ENCODE results near the gene CLDN11.

The CLDN11 gene

DNA sequence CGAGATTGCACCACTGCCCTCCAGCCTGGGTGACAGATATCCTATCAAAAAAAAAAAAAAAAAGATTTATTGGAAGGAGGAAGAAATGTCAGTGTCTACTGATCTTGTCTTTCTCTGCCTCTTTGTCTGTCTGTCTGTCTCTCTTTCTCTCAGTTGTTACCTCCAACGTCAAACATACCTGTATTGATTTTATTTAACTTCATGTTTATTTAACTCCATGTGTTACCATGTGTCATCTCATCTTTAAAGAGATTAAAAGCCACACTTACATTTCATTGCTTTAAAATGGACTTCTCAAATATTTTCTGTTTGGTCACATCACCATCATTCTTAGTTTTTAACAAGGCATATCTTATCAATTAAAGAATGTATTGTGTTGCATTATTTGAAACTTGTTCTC lies 9.4 kb downstream of the CLDN11 start:
- no peak for DNase-seq

DNA sequence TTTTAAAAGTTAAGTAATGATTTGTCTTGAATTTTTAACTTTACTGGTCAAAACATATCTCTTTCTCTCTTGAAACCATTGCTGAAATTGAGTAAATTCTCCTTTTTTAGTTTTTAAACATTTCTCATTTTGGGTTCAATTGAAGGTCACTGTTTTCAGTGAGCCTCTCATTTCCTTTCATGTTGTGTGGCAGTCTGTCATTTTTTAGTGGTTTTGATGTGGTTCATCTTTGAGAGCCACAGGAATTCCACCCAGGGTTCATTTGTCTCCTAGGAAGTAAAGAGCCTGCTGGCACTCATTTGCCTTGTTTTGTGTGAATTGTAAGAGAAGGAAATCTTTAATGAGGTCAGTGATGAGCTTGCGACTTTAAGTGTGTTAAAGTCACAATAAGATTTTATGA lies 10.4 kb downstream of the CLDN11 start:
- no peak for DNase-seq

DNA sequence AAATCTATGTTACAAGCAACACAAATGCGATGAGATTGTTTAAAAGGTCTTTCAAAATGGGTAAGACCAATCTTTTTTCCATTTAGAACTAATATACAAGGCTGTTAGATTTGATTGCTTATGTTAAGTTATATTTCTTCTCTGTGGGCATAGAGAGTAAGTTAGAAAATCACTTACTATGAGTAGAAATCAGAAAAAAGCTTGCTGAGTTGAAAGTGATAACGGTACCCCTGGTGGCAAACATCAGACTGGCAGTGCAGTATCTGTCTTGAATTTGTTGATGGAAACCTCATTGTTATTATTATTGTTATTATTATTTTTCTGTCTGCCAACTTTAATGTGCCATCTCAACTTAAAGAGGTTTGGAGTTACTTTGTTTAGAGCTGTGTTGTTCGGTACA lies 12.4 kb downstream of the CLDN11 start:
- DNase-seq = no peak

DNA sequence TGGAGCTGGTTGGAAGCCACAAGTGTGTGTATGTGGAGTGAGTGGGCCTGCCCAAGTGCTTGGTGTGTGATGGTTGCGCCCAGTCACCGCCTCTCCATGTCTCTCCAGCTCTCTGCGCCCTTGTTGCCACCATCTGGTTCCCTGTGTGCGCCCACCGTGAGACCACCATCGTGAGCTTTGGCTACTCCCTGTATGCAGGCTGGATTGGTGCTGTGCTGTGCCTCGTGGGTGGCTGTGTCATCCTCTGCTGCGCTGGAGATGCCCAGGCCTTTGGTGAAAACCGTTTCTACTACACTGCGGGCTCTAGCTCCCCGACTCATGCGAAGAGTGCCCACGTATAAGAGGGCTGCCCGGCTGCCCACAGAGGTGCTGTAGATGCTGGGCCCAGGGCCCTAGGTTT lies 13.7 kb downstream of the CLDN11 start:
- DNase-seq = no peak

DNA sequence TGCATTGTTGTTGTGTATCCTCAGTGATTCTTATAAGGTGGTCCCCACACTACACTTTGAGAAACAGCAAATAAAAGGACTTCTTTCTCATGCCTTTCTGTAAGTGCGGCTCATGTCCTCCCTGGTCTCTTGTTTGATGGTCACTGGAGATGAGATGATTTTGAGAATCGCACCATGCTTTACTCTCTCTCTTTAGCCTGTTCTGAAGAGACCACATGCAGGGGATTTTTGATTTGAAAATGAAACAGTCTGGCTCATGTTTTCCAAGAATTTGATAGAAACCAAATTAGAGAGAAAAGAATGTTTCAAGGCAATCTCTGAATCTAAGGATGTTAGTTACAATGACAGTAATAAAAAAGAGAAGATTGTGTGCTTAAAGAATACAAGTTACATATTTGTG lies 18.0 kb downstream of the CLDN11 start:
- no peak for DNase-seq

DNA sequence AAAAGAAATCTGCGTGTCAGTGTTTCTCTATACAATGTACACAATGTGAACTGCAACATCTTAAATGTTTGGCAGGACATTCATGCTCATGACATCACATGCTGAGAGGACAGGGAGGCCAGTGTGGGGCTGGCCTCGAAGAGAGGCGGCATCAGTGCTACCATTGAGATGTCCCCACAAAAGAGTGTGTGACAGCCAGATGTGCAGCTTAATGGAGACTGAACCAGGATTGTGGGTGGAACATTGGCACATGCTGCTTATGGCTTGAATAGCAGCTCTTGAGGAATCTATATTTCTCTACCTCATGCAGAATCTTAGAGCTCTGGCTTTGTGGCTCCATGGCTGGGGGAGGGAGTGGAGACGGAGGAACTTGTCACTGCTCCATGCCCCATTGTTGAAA lies 18.5 kb downstream of the CLDN11 start:
- DNase-seq = no peak

DNA sequence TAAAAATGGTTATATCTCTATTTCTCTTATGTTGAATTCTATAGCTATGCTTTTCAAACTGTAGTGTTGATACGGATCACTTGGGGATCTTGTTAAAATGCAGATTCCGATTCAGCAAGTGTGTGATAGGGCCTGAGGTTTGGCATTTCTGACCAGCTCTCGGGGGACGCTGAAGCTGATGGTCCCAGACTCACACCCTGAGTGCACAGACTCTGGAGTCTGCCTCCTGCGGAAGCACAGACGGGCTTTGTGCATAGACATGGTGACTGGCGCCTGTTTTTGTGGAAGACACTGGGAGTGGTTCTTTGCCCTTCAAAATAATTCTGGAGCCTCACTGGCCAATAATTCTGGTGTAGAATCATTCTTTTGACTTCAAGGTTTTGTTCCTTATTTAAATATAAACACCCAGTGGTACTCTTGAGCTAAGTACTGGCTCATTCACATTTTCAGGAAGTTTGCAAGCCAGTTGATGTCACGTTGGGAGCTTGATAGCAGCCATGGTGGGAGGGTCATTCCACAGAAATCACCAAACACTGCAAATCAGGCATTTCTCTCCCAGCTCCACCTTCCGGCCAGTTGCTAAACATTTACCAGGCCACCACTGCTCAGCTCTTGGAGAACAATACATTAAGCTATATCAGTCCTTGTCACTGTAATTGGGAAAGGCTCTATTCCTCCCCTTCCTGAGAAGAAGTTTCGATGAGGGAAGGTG lies 19.2 kb downstream of the CLDN11 start:
- DNase-seq = no peak

DNA sequence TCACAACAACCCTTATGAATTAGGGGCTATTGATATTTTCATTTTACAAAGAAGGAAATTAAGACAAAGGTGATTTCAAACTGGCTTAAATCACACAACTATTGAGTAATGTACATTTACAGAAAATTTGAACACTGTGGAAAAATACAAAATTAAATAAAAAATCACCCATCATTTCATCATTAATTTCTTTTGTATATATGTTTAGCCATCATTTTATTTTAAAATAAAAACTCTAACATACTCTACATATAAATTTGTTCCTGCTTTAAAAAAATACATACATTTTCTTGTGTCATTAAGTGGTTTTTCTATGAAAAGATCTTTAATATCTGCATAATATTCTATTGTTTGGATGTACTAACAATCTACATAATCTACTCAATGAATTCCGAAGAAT lies 20.2 kb downstream of the CLDN11 start:
- DNase-seq = no peak

DNA sequence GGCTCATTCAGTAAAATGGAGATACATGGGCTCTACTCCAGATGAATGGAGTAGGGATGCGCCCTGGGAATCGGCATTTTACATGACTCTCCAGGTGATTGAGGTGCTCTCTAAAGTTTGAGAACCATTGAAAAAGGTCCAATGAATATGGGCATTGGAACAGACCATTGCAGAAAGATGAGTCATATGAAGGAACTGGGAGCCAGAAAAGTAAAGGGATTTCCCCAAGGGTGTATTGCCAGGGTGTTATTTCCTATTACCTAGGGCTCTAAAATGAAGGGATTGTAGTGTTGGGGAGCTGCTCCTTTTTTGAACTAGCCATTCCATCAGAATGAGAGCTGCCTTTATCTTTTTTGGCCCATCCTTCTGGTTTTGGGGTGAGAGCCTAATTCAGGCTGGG lies 21.7 kb downstream of the CLDN11 start:
- no peak for DNase-seq

DNA sequence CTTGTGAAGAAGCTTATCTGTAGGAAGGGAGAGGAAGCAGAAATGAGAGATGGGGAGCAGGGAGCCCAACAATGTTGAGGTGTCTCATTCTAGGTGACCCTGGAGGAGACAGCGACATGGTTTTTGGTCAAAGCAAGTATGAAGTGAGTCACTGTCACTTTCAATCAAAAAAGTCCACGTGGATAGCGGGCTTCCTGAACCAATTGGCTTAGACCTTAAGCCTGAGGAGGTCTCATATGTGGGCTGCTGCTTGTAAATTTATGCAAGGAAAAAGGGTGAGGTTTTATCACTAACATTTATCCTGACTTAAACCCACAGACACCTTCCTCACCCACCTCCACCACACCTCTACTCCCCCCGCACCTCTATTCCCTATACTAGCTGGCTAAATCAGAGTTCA lies 22.7 kb downstream of the CLDN11 start:
- no peak for DNase-seq

DNA sequence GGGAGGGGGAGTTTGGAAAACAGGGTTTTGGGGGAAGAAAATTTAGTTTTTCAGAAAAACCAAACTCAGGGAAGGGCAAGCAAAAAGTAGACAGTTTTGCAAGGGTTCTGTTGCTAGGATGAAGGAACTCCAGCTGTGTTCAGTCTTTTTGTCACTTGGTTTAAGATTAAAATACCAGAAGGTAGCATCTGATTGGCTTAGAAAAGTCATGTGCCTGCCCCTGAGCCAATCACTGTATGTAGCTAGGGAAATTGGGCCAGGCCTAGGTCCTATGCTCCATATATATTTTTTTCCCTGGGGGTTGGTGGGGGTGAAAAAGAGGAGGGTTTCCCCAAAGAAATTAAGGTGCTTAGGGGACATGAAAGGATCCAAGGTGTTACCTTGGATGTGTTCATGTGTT lies 24.3 kb downstream of the CLDN11 start:
- DNase-seq = no peak

DNA sequence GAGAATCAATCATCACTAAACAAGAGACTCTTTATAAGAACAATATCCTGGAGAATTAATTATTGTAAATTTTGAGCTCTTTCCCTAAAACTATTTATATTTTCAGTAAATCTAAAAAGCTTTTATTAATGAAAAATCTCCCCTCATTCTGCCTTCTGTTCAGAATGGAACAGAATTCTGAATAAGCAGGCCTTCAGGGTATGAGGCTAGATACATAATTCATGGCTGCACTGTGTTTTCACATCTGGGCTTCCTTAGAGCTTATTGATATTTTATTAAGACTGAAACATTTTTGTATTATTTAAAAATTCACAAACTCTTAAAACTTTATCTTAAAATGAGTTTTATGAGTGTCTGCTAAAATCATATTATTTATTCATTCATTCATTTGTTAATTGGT lies 24.8 kb downstream of the CLDN11 start:
- no peak for DNase-seq

DNA sequence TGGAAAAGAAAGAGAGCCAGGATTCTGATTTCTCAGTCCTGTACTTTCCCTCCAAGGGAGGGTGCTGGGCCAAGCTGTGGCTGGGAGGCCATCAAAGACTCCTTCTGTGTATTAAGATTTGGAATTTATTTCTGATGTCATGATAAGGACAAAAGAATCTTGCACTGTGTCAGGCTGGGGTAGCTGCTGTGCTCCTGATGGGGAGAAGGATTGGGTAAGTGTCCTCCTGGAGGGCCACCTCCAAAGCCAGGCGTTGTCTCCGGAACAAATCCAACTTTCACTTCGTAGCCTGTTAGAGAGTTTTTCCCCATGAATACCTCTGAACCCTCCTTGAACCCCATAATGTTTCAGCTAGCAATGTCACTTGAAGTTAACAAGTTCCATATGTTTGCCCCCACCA lies 29.9 kb downstream of the CLDN11 start:
- no peak for DNase-seq

DNA sequence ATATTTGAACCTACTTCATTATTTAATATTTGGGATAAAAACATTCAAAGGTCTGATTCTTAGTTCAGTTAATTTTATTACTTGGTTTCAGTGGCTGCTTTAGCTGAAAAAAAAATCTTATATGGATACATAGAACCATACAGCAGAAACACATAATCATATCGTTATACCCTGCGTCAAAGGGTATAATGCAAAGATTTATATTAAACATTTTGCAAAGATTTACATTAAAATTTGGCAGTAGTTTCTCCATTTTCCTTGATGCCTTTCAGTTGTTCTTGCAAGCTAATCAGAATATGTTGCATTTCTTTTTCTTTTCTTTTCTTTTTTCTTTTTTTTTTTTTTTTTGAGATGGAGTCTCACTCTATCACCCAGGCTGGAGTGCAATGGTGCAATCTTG lies 31.4 kb downstream of the CLDN11 start:
- no peak for DNase-seq

DNA sequence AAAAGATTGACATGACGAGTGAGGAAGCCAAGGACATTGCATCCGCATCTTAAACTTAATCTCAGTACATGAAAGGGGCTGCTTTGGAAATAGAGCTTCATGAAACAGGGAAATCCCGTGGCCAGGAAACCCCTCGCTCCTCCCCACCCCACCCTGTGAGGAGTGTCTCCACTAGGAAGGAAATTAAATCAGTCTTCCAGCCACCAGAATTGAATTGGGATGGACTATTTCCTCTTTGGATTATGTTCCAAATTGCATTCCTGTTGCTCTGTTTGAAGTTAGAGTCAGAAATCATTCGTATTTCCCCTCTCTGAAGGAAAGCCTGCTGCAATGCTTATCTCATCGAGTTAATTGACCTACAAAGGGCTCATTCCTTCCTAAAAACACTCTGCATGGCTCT lies 35.8 kb downstream of the CLDN11 start:
- DNase-seq = no peak

DNA sequence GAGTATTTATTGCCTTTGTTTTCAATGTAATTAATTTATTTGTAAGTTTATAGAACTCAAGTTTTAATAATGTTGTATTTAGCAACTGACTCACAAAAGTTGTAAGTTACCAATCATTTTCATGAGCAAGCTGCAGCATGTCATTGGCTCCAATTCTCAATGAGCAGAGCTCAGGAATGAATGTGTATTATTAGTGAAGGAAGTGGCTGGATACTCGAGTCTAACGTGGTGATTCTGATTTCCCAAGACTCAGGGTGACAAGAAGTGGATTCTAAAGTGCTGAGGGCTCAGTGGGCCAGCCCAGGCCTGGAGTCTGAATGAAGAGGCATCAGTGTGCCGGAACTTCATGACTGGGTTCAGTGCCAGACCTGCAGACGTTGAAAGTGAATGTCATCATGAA lies 39.6 kb downstream of the CLDN11 start:
- no peak for DNase-seq

DNA sequence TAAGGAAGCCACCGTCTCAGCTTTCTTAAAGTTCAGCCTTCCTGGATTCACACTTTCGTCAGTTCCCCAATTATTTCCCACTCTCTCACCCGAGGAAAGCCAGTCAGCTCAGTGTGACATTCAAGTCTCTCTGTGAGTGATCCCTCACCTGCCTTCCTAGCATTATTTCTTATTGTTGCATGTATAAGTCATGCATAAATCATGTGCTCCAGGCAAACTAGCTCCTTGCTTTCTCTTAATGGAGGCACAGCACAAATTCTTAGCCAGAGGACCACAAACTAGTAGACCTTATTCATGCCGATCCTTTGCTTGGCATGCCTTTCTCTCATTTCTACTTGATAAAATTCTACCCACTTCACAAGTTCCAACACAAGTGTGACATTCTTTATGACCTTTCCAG lies 44.3 kb downstream of the CLDN11 start:
- no peak for DNase-seq

DNA sequence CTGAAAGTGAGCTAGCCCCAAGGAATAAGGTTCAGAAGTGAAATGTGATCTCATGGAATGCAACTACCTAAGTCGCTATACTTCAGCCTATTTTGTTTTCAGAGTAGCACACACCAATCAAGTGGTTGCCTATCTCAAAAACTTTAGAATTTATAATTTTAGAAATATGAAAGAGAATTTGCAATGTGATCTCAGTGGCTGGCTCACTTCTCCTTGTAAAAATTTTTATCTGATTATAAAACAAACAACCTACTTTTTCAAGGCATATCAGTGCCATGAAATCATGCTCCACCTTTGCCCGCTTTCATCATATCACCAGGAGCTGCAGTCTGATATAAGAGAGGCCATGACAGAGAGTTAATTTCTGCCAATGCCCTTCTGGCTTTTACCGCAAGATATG lies 47.3 kb downstream of the CLDN11 start:
- DNase-seq = no peak

DNA sequence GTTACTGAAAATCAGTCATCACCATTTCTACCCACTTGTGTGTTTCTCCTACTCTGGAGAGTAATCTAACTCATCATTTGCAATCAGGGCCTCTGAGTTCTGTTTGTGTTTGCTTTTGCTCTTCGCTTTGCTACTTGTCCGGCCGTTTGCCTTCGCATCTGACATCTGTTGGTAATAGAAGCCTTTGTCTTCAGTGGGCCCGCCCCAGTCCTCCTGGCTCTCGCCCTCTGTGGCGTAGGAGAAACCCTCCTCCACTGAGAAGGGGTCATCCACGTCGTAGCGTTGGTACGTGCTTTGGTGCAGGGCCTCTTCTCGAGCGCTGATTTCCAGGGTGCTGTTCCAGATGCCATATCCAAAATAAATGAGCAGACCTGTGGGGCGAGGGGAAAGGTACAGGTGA lies 48.3 kb downstream of the CLDN11 start:
- no peak for DNase-seq

DNA sequence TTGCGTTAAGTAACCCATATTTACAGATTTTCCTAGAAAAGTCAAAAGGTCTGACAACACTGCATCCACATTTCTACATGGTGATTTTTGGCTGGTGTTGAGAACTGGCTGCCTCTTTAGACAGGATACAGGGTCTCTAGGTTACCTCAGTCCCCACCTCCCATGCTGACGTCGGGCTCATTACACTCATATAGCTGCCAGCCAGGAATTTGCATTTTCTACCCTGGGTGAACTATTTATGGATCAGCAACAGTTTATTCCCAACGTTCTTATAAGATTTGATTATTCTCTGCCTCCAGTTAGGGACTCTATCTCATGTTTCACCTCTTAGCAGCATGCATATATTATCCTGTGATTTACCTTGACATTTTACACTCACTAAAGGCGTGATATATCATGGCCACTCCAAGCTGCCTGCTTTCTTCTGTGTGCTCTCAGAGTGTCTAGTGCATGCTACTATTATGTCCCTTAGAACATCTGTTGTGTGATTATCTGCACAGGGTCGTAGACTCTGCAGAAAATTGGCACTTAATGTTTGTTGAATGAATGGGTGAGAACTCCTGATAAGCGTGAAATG lies 49.0 kb downstream of the CLDN11 start:
- no peak for DNase-seq

DNA sequence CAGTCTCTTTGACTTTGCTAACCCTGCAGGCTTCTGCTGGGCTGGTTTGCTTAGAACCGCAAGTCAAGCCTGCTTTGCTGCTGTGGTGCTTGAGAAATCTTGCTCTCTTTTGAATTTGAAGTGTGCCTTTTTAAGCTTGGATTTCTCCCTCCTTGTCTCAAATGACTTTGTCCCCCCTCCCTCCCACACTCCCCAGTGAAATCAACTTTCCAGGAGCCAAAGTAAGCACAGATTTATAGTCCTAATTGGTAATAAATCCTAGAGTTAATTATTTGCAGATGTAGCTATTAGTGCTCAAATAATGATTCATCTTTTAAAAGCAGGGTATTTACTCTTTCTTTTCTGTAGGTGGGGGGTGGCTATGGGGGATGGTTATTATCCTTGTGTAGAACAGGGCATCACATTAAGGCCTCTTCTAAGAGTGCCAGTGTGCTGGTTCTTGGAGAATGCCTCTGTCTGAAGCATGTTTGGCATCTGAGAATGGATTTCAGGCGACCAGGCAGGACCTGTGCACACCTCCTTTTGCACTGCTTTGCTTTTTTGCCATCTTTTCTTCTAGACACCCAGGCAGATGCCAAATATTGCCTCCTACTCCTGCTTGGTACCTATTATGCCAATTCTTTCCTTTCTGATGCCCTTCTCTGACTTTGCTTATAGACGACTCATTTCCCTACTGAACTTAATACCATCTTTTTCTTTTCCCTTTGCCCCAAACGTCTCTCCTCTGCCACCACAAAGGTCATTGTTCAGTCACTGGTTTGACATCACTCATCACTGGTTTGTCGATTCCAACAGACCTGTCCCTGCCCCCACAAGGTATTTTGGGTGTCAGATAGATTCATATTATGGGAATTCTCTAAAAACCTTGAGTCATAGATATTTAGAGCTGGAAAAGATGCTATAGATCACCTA lies 50.7 kb downstream of the CLDN11 start:
- DNase-seq = no peak

DNA sequence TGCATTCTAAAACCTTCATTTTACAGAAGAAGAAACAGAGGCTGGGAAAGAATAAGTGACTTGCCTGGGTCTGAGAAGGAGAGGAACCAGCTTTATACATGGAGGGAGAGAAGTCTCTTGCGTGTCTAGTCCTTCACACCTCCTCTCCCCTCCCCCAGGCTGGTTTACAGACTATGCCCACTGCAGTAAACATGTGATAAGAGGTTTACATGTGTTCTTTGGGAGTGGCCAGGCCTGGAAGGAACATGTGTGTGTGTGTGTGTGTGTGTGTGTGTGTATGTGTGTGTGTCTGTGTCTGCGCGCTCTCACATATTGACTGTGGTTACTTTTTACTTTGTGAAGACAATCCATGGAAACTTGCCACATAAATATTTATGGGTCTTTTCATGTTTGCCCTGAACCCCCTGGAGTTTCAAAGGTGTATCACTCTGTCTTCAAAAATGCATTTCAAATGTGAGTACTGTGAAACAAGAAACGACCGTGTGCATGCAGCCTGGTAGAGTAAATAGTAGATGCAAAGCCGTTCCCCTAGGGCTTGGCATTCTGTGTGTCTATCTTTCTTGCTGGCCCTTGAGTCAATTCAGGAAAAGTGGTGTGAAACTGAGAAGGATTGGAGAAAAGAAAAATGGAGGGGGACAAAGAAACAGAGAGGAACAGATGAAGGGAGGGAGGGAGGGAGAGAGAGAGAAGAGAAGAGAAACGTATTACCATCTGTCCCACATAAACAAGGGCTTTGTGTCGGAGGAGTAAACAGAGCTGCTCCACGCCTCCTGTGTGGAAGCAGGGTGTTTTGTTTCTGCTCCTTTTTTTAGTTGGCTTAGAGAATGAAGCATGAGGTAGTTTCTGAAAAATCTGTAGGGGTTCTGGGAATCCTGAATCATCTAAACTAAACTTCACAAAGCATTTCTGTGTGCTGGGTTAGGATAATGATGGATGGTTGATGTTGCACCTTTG lies 51.7 kb downstream of the CLDN11 start:
- DNase-seq = no peak

DNA sequence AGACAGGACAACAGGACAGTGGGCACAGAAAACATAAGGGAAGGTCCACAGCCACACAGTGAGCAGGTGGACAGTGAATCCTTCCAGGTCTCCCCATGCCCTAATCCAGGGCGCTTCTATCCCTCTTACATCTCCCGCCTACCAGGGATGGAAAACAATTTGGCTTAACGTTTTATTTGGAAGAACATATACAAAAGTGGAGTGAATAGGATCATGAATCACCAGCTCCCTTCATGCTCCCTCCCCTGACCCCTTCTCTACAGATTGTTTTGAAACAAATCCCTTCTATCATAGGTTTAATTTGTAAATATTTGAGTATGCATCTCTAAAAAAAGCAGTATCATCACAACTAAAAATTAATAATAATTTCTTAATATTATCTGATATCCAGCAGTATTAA lies 52.5 kb downstream of the CLDN11 start:
- no peak for DNase-seq
